ENCODE data around the gene CCND1. TPM values are rescaled to one million over a fixed set of nuclear protein-coding genes. Genes with fewer than 3 reads are reported as not detected.

CCND1 gene
- total RNA-seq, 4 donors from 2014 or later, result 108 to 259 (median 168) TPM

DNA sequence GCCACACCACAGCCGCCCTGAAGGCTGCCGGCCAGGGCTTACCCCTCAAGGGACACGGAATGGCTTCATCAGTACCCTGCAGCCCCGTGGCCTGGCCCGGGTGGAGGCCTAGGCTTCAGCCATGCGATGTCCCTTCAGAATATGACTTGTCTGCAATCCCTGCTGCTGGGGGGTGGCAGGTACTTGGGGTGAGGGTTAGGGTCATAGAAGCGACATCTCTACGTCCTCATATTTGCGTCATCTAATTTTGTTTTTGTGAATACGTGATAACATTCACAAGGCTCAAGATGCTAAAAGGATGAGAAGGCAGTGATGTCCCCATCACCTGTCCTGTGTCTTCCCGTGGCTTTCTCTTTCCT lies 6.4 kb downstream of the CCND1 start:
- DNase-seq (ENCODE audit: low spot score in 2 of 2), result no peak
- peaks cover 0 to 5% of the 10 kb centered on the region in 2 donors for H3K27me3 ChIP-seq
- H3K4me3 ChIP-seq, result no peak overlapping the region
- peaks cover 0 to 57% (median 0%) of the 10 kb centered on the region in 3 donors for H3K36me3 ChIP-seq
- 75 to 76% methylated on average over 10 to 11 of the region's 11 CpGs for WGBS, 2 donors
- no peaks in the 10 kb centered on the region for H3K9me3 ChIP-seq
- peaks cover 0 to 64% (median 37%) of the 10 kb centered on the region in 4 donors for H3K4me1 ChIP-seq
- TF ChIP-seq POLR2A (IDR thresholded peaks at IDR 0.05) (no peak), EP300 (IDR thresholded peaks at IDR 0.05) (no peak)
- TF ChIP-seq, protein P1, sequence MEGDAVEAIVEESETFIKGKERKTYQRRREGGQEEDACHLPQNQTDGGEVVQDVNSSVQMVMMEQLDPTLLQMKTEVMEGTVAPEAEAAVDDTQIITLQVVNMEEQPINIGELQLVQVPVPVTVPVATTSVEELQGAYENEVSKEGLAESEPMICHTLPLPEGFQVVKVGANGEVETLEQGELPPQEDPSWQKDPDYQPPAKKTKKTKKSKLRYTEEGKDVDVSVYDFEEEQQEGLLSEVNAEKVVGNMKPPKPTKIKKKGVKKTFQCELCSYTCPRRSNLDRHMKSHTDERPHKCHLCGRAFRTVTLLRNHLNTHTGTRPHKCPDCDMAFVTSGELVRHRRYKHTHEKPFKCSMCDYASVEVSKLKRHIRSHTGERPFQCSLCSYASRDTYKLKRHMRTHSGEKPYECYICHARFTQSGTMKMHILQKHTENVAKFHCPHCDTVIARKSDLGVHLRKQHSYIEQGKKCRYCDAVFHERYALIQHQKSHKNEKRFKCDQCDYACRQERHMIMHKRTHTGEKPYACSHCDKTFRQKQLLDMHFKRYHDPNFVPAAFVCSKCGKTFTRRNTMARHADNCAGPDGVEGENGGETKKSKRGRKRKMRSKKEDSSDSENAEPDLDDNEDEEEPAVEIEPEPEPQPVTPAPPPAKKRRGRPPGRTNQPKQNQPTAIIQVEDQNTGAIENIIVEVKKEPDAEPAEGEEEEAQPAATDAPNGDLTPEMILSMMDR (IDR thresholded peaks at IDR 0.05), result no peak
- peak overlapping the region in 2 of 4 donors; percentile 84 to 90 for H3K27ac ChIP-seq

DNA sequence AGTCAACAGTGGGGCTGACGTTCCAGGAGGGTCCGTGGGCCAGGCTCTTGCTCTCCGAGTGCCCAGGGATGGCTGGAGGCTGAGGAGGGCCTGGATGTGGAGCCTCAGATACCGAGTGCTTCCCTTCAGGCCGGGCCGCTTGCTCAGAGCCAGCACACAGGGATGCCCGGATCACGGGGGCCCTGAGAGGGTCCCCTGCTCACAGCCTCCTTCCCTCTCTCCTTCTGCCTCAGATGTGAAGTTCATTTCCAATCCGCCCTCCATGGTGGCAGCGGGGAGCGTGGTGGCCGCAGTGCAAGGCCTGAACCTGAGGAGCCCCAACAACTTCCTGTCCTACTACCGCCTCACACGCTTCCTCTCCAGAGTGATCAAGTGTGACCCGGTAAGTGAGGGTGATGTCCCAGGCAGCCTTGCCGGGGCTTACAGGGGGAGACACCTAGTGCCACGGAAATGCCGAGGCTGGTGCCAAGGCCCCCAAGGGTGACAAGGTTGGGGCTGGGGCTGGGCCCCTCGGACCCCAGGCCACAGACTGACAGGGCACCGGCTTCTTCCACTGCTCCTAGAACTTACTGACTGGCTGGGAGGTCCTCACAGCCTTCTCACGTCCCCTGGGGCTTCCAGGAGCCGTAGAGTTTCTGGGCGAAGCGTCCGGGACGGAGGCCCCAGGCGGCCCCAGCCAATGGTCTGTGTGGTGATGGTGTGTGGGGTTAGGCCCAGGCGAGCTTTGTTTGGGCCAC lies 7.0 kb downstream of the CCND1 start:
- TF ChIP-seq POLR2A (IDR thresholded peaks at IDR 0.05), result no peak
- TF ChIP-seq, protein P1 (IDR thresholded peaks at IDR 0.05), result no peak
- no peak for TF ChIP-seq EP300 (IDR thresholded peaks at IDR 0.05)
- H3K27ac ChIP-seq, result peak overlapping the region; percentile 21 to 90 (median 66)

DNA sequence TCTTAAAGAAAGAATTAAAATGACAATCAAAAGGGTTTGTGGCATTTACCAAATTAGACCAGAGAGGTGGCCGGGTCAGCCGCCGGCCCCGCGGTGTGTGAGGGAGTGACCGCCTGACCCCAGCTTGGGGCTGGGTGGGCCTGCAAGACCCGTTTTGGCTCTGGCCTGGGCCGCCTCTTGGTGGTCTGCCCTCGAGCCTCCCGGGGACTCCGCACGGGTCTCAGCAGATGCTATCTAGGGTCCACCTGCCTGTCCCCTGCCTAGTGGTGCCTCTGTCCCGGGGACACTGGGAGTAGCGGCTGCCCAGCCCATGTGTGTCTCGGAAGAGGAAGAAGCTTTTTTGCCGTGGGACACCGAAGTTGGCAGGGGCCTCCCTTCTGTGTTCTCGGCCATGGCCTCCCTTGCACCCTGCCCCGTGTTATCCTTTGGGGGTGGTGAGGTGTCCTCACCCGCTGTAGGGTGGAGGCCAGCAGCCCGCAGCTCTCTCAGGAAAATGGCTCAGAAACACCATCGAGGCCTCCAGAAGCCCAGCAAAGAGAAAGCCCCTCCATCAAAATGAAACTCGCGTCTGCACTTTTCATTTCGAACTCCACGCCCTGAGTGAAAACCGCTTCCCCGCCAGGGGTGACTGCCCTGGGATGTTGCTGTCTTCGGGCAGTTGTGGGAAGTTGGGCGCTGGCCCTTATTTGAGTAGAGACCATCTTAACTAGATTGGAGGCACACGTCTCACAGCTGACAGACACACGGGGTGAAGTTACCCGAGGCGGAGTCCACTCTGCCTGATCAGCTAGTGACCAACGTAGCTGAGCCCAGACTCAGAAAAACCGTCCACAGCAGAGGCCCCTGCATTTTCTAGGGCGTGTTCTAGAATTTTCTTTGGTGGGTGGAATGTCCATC lies 8.0 kb downstream of the CCND1 start:
- peaks cover 0 to 73% (median 0%) of the 10 kb centered on the region in 3 donors for H3K36me3 ChIP-seq
- peaks cover 0 to 52% (median 31%) of the 10 kb centered on the region in 4 donors for H3K4me1 ChIP-seq
- TF ChIP-seq EP300 (IDR thresholded peaks at IDR 0.05) (no peak), POLR2A (IDR thresholded peaks at IDR 0.05) (no peak)
- TF ChIP-seq, protein P1 (IDR thresholded peaks at IDR 0.05), result no peak
- H3K9me3 ChIP-seq, result no peaks in the 10 kb centered on the region
- peaks cover 0 to 5% of the 10 kb centered on the region in 2 donors for H3K27me3 ChIP-seq
- H3K4me3 ChIP-seq, result no peak overlapping the region
- WGBS, 2 donors, result 76 to 77% methylated on average over 24 to 36 of the region's 37 CpGs
- H3K27ac ChIP-seq, result peak overlapping the region; percentile 21 to 90 (median 66)
- no peak for DNase-seq (ENCODE audit: low spot score in 2 of 2)

More for the DNA sequence above, 7.0 kb downstream of the CCND1 start:
- Histone ChIP-seq H3K9me3 (no peaks in the 10 kb centered on the region), H3K27me3 (peaks cover 0 to 5% of the 10 kb centered on the region in 2 donors), H3K36me3 (peaks cover 0 to 63% (median 0%) of the 10 kb centered on the region in 3 donors), H3K4me3 (no peak overlapping the region), H3K4me1 (peaks cover 0 to 62% (median 37%) of the 10 kb centered on the region in 4 donors)
- no peak for DNase-seq (ENCODE audit: low spot score in 2 of 2)
- 63 to 69% methylated on average over 26 of the region's 28 CpGs for WGBS, 2 donors

DNA sequence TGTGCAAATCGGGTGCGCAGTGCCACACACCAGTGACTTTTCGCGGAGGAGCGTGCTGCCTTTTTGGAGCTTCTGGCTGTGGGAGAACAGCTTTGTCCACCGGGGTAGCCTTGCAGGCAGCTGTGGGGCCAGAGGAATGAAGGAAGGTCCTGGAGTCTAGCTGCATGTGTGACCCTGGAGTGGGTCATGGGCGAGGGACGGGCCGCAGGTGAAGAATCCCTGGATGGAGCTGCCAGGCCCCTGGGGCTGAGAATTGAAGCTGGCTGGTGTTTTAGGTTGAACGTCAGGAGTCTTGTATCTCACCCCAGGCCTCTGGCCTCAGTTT lies 8.6 kb downstream of the CCND1 start:
- Histone ChIP-seq H3K4me1 (peaks cover 0 to 46% (median 25%) of the 10 kb centered on the region in 4 donors), H3K27me3 (peaks cover 0 to 1% of the 10 kb centered on the region in 2 donors), H3K27ac (peak overlapping the region in 2 of 4 donors; percentile 84 to 90), H3K9me3 (no peaks in the 10 kb centered on the region), H3K36me3 (peaks cover 0 to 79% (median 0%) of the 10 kb centered on the region in 3 donors), H3K4me3 (no peak overlapping the region)
- 86 to 90% methylated on average over 10 of the region's 10 CpGs for WGBS, 2 donors
- no peak for DNase-seq (ENCODE audit: low spot score in 2 of 2)
- TF ChIP-seq POLR2A (IDR thresholded peaks at IDR 0.05), result no peak

DNA sequence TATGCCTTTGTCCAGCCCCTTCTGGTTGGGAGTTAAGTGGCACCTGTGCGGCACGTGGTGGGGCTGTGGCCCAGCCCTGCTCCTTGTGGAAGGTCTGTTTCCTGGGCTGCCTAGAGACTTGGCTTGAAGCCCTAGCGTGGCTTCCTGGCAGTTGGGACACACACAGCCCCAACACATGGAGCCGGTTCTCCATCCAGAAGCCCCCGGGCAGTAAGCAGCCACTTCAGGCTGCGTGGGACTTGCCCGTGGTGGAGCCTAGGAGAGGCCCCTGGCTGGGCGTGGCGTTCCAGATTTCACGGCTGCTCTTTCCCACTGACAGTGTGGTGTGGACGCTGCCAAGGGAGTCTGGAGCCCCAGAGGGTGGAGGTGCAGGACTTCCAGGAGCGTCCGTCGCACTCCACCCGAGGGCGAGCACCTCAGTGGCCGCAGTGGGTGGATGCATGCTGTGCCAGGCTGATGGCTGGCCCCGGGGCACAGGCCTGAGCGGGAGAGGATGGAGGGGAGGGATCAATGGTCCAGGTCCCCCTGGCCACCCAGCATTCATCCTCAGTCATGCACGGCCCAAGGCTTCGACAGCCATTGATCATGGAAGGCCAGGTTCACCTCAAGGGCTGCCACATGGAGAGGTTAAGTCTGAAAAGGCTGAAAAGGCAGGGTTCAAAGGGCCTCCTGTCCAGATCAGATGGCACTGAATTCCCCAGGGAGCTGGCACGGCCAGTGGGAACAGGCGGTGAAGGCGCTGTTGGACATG lies 9.3 kb downstream of the CCND1 start:
- Histone ChIP-seq H3K4me1 (peaks cover 0 to 39% (median 18%) of the 10 kb centered on the region in 4 donors), H3K27ac (peak overlapping the region in 2 of 4 donors; percentile 36 to 90), H3K4me3 (no peak overlapping the region), H3K27me3 (no peaks in the 10 kb centered on the region), H3K36me3 (peaks cover 0 to 81% (median 0%) of the 10 kb centered on the region in 3 donors), H3K9me3 (no peaks in the 10 kb centered on the region)
- TF ChIP-seq EP300 (IDR thresholded peaks at IDR 0.05) (no peak), POLR2A (IDR thresholded peaks at IDR 0.05) (no peak)
- WGBS, 2 donors, result 78% methylated on average over 20 to 24 of the region's 24 CpGs
- no peak for DNase-seq (ENCODE audit: low spot score in 2 of 2)
